ENCODE data around the gene RNPEP. TPM values are rescaled to one million over a fixed set of nuclear protein-coding genes. Genes with fewer than 3 reads are reported as not detected.

The RNPEP gene
- total and polyA plus RNA-seq, 2 of the 13 experiments (the other 11 are each of a cell fraction or from before 2014, with no cell fraction given) = 20.6 to 38.4 TPM

GRCh38 chr1:202034683-202035462, 52.4 kb downstream of the RNPEP start (continued):
- TF ChIP-seq SNRNP70 (IDR thresholded peaks at IDR 0.05; ENCODE audit: low read depth, low read length) (no peak), JUND (CRISPR knock-in tag; IDR thresholded peaks at IDR 0.05) (peak; percentile 84), MEIS1 (CRISPR knock-in tag; IDR thresholded peaks at IDR 0.05; ENCODE audit: borderline replicate concordance) (peak; percentile 32; the same call in 1 of the 2 replicates), THRA (CRISPR knock-in tag; IDR thresholded peaks at IDR 0.05; ENCODE audit: borderline replicate concordance) (peak; percentile 77; the same call in 1 of the 2 replicates), TARDBP (CRISPR knock-in tag; IDR thresholded peaks at IDR 0.05) (peak; percentile 35; the same call in 1 of the 2 replicates), ERF (CRISPR knock-in tag; IDR thresholded peaks at IDR 0.05) (peak; percentile 39; the same call in 1 of the 2 replicates), ZNF788 (CRISPR knock-in tag; IDR thresholded peaks at IDR 0.05; ENCODE audit: borderline replicate concordance) (peak; percentile 43; the same call in 1 of the 2 replicates), ZNF275 (CRISPR knock-in tag; IDR thresholded peaks at IDR 0.05; ENCODE audit: borderline replicate concordance) (0 out of 2 replicates have a peak, but pooled peaks have one; percentile 51), ZNF264 (CRISPR knock-in tag; IDR thresholded peaks at IDR 0.05) (peak; percentile 41; the same call in 1 of the 2 replicates), TMF1 (CRISPR knock-in tag; IDR thresholded peaks at IDR 0.05; ENCODE audit: low read depth) (no peak), SOX5 (CRISPR knock-in tag; IDR thresholded peaks at IDR 0.05; ENCODE audit: borderline replicate concordance) (peak; percentile 67; the same call in 1 of the 2 replicates), HOXA3 (CRISPR knock-in tag; IDR thresholded peaks at IDR 0.05) (peak; percentile 81), IRF2 (CRISPR knock-in tag; IDR thresholded peaks at IDR 0.05) (0 out of 2 replicates have a peak, but pooled peaks have one; percentile 20), FOSL1 (CRISPR knock-in tag; IDR thresholded peaks at IDR 0.05; ENCODE audit: borderline replicate concordance) (no peak), ZNF274 (CRISPR knock-in tag; IDR thresholded peaks at IDR 0.05) (0 out of 2 replicates have a peak, but pooled peaks have one; percentile 26), ZNF142 (CRISPR knock-in tag; IDR thresholded peaks at IDR 0.05) (no peak), ZNF720 (CRISPR knock-in tag; IDR thresholded peaks at IDR 0.05) (no peak), ZNF598 (CRISPR knock-in tag; IDR thresholded peaks at IDR 0.05; ENCODE audit: borderline replicate concordance) (0 out of 2 replicates have a peak, but pooled peaks have one; percentile 59)

All from HepG2 (cell line).